Activated CD4-positive, alpha-beta T cell treated with anti-CD3 and anti-CD28 coated beads, Interleukin-2, amount 50 U/mL, for 24 hours (primary cell): ENCODE data around the gene KCTD14.

Experiments used
- DNase-seq, 2 donors: peaks; one replicate each; pipeline ENCODE4 v3.0.0-alpha.2; 2020; ENCODE audit warnings: low read depth in 1 of 2, low spot score in 1 of 2

Gene KCTD14

GRCh38 chr11:77966338-77966737 lies 56.7 kb downstream of the KCTD14 start:
- no peak for DNase-seq
